ENCODE results near the gene CAPN13.

DNA sequence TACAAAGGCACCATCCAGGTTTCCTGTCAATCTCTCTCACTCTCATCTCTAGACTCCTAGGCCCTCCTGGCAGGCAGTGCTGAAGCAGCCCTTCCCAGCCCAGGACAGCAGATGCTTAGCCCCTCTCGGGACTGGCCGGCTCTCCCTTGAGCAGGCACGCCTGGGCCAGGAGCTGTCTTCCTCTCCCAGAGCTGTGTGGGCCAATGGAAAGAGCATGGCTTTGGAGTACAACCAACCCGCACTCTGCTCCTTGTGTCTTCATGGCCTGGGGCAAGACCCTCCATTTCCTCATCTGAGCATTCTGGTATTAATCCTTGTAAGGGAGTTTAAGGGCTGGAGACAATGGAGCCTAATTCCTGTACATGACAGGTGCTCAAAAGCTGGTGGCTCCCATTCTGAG, 97.2 kb downstream of the CAPN13 start:
- TF ChIP-seq POLR2AphosphoS5 (IDR thresholded peaks at IDR 0.05; ENCODE audit: low read depth) (no peak), CREB1 (CRISPR knock-in tag; IDR thresholded peaks at IDR 0.05; ENCODE audit: low read depth) (no peak), EZH2 (IDR thresholded peaks at IDR 0.05; ENCODE audit: low read depth, unreplicated experiment) (no peak), ZNF114 (CRISPR knock-in tag; IDR thresholded peaks at IDR 0.05) (no peak), JUNB (IDR thresholded peaks at IDR 0.05; ENCODE audit: unreplicated experiment) (no peak), EZH2phosphoT487 (IDR thresholded peaks at IDR 0.05; ENCODE audit: unreplicated experiment) (no peak), ZNF331 (CRISPR knock-in tag; IDR thresholded peaks at IDR 0.05; ENCODE audit: low read depth) (no peak), NANOG (IDR thresholded peaks at IDR 0.05; ENCODE audit: borderline replicate concordance) (no peak)
- TF ChIP-seq, protein P1, sequence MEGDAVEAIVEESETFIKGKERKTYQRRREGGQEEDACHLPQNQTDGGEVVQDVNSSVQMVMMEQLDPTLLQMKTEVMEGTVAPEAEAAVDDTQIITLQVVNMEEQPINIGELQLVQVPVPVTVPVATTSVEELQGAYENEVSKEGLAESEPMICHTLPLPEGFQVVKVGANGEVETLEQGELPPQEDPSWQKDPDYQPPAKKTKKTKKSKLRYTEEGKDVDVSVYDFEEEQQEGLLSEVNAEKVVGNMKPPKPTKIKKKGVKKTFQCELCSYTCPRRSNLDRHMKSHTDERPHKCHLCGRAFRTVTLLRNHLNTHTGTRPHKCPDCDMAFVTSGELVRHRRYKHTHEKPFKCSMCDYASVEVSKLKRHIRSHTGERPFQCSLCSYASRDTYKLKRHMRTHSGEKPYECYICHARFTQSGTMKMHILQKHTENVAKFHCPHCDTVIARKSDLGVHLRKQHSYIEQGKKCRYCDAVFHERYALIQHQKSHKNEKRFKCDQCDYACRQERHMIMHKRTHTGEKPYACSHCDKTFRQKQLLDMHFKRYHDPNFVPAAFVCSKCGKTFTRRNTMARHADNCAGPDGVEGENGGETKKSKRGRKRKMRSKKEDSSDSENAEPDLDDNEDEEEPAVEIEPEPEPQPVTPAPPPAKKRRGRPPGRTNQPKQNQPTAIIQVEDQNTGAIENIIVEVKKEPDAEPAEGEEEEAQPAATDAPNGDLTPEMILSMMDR (conservative IDR thresholded peaks at IDR 0.05; ENCODE audit: low read depth in 2 of 2): no peak
- TF ChIP-seq, protein P2, sequence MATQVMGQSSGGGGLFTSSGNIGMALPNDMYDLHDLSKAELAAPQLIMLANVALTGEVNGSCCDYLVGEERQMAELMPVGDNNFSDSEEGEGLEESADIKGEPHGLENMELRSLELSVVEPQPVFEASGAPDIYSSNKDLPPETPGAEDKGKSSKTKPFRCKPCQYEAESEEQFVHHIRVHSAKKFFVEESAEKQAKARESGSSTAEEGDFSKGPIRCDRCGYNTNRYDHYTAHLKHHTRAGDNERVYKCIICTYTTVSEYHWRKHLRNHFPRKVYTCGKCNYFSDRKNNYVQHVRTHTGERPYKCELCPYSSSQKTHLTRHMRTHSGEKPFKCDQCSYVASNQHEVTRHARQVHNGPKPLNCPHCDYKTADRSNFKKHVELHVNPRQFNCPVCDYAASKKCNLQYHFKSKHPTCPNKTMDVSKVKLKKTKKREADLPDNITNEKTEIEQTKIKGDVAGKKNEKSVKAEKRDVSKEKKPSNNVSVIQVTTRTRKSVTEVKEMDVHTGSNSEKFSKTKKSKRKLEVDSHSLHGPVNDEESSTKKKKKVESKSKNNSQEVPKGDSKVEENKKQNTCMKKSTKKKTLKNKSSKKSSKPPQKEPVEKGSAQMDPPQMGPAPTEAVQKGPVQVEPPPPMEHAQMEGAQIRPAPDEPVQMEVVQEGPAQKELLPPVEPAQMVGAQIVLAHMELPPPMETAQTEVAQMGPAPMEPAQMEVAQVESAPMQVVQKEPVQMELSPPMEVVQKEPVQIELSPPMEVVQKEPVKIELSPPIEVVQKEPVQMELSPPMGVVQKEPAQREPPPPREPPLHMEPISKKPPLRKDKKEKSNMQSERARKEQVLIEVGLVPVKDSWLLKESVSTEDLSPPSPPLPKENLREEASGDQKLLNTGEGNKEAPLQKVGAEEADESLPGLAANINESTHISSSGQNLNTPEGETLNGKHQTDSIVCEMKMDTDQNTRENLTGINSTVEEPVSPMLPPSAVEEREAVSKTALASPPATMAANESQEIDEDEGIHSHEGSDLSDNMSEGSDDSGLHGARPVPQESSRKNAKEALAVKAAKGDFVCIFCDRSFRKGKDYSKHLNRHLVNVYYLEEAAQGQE (IDR thresholded peaks at IDR 0.05; ENCODE audit: unreplicated experiment): no peak
- TF ChIP-seq, protein P3, sequence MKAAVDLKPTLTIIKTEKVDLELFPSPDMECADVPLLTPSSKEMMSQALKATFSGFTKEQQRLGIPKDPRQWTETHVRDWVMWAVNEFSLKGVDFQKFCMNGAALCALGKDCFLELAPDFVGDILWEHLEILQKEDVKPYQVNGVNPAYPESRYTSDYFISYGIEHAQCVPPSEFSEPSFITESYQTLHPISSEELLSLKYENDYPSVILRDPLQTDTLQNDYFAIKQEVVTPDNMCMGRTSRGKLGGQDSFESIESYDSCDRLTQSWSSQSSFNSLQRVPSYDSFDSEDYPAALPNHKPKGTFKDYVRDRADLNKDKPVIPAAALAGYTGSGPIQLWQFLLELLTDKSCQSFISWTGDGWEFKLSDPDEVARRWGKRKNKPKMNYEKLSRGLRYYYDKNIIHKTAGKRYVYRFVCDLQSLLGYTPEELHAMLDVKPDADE (IDR thresholded peaks at IDR 0.05): no peak
